A549 treated with RU486 at 1 μM for 4 hours (cell line): ENCODE results near the gene KRTAP9-7. TPM values are rescaled to one million over a fixed set of nuclear protein-coding genes. Genes with fewer than 3 reads are reported as not detected.

Experiments used
- total RNA-seq: library from RNA; stranded (reverse); fragments of 200-300 nt; extraction: Qiagen RNA extraction; gene quantifications from 5 replicates; pipeline ENCODE4 v1.2.3, GENCODE V29; 2022; ENCODE audit warnings: low read depth

The KRTAP9-7 gene, protein sequence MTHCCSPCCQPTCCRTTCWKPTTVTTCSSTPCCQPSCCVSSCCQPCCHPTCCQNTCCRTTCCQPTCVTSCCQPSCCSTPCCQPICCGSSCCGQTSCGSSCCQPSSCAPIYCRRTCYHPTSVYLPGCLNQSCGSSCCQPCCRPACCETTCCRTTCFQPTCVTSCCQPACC
- total RNA-seq: not detected in 5 replicates

DNA sequence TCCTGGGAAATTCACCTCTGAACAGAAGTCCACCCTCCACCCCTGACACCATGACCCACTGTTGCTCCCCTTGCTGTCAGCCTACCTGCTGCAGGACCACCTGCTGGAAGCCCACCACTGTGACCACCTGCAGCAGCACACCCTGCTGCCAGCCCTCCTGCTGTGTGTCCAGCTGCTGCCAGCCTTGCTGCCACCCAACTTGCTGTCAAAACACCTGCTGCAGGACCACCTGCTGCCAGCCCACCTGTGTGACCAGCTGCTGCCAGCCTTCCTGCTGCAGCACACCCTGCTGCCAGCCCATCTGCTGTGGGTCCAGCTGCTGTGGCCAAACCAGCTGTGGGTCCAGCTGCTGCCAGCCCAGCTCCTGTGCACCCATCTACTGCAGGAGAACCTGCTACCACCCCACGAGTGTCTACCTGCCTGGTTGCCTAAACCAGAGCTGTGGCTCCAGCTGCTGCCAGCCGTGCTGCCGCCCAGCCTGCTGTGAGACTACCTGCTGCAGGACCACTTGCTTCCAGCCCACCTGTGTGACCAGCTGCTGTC is at the start of gene KRTAP9-7:
Gene KRTAP9-7 (plus strand): TSS at position 51 of the 543 bp plus-strand sequence. CDS start 0 bp downstream, at position 51.

DNA sequence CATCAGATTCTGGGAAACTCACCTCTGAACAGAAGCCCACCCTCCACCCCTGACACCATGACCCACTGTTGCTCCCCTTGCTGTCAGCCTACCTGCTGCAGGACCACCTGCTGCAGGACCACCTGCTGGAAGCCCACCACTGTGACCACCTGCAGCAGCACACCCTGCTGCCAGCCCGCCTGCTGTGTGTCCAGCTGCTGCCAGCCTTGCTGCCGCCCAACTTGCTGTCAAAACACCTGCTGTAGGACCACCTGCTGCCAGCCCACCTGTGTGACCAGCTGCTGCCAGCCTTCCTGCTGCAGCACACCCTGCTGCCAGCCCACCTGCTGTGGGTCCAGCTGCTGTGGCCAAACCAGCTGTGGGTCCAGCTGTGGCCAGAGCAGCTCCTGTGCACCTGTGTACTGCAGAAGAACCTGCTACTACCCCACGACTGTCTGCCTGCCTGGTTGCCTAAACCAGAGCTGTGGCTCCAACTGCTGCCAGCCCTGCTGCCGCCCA is 48.9 kb upstream of the KRTAP9-7 start, which contains the start of gene KRTAP9-2:
Gene KRTAP9-2 (plus strand): TSS at position 51 of the 498 bp plus-strand sequence. CDS start 7 bp downstream, at position 58.

DNA sequence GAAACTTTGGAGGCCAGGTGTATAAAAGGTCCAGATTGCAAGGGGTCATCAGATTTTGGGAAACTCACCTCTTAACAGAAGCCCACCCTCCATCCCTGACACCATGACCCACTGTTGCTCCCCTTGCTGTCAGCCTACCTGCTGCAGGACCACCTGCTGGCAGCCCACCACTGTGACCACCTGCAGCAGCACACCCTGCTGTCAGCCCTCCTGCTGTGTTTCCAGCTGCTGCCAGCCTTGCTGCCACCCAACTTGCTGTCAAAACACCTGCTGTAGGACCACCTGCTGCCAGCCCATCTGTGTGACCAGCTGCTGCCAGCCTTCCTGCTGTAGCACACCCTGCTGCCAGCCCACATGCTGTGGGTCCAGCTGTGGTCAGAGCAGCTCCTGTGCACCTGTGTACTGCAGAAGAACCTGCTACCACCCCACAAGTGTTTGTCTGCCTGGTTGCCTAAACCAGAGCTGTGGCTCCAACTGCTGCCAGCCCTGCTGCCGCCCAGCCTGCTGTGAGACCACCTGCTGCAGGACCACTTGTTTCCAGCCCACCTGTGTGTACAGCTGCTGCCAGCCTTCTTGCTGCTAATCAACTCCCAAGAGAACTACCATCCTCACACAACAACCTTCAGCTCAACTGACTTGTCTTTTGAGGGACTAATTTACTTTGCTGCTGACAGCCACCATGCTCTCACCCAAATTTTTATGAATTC is 42.9 kb upstream of the KRTAP9-7 start, which contains the start of gene KRTAP9-3:
Gene KRTAP9-3 (plus strand): TSS at position 51 of the 707 bp plus-strand sequence. CDS start 53 bp downstream, at position 104.

DNA sequence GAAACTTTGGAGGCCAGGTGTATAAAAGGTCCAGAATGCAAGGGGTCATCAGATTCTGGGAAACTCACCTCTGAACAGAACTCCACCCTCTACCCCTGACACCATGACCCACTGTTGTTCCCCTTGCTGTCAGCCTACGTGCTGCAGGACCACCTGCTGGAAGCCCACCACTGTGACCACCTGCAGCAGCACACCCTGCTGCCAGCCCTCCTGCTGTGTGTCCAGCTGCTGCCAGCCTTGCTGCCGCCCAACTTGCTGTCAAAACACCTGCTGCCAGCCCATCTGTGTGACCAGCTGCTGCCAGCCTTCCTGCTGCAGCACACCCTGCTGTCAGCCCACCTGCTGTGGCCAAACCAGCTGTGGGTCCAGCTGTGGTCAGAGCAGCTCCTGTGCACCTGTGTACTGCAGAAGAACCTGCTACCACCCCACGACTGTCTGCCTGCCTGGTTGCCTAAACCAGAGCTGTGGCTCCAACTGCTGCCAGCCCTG is 37.5 kb upstream of the KRTAP9-7 start, which contains the start of gene KRTAP9-8:
Gene KRTAP9-8 (plus strand): TSS at position 51 of the 489 bp plus-strand sequence. CDS start 53 bp downstream, at position 104.

DNA sequence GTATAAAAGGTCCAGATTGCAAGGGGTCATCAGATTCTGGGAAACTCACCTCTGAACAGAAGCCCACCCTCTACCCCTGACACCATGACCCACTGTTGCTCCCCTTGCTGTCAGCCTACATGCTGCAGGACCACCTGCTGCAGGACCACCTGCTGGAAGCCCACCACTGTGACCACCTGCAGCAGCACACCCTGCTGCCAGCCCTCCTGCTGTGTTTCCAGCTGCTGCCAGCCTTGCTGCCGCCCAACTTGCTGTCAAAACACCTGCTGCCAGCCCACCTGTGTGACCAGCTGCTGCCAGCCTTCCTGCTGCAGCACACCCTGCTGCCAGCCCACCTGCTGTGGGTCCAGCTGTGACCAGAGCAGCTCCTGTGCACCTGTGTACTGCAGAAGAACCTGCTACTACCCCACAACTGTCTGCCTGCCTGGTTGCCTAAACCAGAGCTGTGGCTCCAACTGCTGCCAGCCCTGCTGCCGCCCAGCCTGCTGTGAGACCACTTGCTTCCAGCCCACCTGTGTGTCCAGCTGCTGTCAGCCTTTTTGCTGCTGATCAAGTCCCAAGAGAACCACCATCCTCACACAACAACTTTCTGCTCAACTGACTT is 25.8 kb upstream of the KRTAP9-7 start, which contains the start of gene KRTAP9-4:
Gene KRTAP9-4 (plus strand): TSS at position 51 of the 604 bp plus-strand sequence. CDS start 34 bp downstream, at position 85.

DNA sequence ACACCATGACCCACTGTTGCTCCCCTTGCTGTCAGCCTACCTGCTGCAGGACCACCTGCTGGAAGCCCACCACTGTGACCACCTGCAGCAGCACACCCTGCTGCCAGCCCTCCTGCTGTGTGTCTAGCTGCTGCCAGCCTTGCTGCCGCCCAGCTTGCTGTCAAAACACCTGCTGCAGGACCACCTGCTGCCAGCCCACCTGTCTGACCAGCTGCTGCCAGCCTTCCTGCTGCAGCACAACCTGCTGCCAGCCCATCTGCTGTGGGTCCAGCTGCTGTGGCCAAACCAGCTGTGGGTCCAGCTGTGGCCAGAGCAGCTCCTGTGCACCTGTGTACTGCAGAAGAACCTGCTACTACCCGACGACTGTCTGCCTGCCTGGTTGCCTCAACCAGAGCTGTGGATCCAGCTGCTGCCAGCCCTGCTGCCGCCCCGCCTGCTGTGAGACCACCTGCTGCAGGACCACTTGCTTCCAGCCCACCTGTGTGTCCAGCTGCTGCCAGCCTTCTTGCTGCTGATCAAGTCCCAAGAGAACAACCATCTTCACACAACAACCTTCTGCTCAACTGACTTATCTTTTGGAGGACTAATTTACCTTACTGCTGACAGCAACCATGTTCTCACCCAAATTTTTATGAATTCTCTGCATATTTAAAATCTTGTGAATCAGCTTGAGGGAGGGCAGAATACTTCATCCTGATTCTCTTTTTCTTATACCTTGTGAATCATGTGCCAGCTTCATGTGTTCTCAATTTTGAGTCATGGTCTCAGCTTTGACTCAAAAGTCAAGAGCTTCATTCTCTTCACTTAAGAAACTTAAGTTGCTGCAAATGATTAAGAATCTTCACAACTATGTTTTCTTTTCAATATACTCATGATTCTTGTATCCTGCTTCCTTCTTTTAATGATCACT is 19.9 kb upstream of the KRTAP9-7 start, which contains the start of gene KRTAP9-9:
Gene KRTAP9-9 (plus strand): TSS at position 4 of the 910 bp plus-strand sequence.

DNA sequence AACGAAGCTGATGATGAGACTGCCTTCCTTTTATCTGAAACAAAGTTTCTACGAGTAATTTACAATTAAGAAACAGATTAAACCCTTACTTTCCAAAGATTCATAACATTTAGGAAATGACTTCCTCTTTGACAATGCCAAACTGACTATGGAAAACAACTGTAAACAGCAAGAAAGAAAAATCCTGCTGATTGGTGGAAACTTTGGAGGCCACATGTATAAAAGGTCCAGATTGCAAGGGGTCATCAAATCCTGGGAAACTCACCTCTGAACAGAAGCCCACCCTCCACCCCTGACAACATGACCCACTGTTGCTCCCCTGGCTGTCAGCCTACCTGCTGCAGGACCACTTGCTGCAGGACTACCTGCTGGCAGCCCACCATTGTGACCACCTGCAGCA is 10.4 kb upstream of the KRTAP9-7 start, which contains the start of gene KRTAP9-6:
Gene KRTAP9-6 (plus strand): TSS at position 301 of the 400 bp plus-strand sequence. CDS start 0 bp downstream, at position 301.

DNA sequence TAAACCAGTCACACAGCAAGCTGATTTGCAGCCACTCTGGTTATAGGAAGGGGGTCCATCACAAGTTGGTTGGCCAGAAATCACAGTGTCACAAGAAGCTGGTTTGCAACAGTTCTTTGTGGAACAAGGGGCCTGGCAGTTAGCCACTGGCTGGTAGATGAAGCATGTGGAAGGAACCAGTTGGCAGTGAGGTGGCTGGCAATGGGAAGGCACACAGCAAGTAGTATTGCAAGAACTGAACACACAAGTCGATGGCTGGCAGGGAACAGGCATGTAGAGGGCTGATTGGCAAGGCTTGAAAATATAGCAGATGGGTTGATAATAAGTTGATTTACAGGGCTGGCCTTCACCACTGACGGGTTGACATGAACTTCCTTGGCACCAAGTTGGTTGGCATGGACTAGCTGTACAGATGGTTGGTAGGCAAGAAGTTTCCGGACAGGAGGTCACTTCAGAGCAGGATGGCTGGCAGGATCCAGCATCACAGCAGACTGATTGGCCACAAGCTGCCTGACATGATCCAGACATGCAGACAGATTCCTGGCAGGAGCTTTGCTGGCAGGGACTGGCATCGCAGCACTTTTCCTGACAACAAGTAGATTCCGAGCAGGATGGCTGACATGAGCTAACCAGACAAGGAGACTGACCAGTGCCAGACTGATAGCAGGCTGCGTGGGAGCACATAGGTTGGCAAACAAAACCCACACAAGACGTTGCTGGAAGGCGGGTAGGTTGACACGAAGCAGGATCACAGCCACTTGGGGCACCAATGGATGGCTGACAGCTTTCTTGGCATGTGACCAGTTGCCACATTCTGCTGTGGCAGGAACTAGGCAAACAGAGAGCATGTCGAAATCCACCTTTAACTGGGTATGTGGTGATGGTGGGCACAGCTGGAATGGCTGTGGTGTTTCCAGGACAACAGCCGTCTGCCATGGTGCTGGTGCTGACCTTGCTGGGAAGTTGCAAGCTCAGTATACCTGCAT is 26.7 kb downstream of the KRTAP9-7 start, which contains the start of gene KRTAP29-1:
Gene KRTAP29-1 (minus strand): TSS at position 936 of the 986 bp plus-strand sequence. CDS start 0 bp downstream, at position 936.

DNA sequence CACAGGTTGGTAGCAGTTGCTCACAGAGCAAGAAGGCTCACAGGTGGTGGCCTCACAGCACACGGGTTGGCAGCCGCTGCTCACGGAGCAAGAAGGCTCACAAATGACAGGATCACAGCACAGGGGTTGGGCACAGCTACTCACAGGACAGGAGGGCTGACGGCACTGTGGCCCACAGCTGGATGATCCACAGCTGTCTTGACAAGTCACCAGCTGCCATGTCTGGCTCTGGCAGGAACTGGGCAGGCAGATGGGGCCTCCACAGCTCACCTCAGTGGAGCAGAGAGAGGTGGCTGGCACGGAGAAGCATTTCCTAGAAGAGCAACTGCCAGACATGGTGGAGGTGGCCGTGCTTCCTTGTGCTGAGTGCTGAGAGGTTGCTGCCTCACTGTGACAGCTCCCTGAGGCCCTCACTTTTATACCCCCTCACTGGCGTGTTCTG is 33.4 kb downstream of the KRTAP9-7 start, which contains the start of gene KRTAP16-1:
Gene KRTAP16-1 (minus strand): TSS at position 392 of the 442 bp plus-strand sequence. CDS start 56 bp downstream, at position 336.

DNA sequence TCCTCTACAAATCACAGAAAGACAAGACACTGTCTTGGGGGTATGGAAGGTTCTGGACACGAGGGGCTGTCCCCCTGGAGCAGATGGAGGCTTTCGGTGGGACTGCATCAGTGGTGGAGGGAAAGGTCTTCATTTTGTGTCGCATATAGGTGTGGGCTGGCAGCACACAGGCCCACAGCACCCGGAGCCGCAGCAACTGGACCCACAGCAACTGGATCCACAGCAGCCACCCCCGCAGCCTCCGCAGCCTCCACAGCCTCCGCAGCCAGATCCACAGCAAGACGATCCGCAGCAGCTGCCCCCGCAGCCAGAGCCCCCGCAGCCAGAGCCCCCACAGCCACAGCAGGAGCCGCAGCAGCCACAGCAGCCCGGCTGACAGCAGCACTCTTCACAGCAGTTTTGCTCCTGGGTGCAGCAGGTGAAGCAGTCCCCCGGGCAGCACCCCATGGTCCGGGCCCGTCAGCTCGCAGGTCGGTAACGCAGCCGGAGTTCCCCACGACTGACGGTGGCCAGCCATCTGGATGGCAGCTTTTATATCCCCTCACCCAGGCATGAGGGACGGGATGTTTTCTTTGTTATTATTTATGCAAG is 39.8 kb downstream of the KRTAP9-7 start, which contains the start of gene KRTAP17-1:
Gene KRTAP17-1 (minus strand): TSS at position 507 of the 591 bp plus-strand sequence. CDS start 60 bp downstream, at position 447.

Other genes with a start within 250 kb of the KRTAP9-7 start
- not detected in 5 replicates for gene KRTAP1-5, start 248.5 kb upstream of the KRTAP9-7 start, total RNA-seq
- not detected in 5 replicates for gene KRTAP1-4, start 245.5 kb upstream of the KRTAP9-7 start, total RNA-seq
- not detected in 5 replicates for gene KRTAP1-3, start 240.8 kb upstream of the KRTAP9-7 start, total RNA-seq
- not detected in 5 replicates for gene KRTAP1-1, start 234.2 kb upstream of the KRTAP9-7 start, total RNA-seq
- not detected in 5 replicates for gene KRTAP2-1, start 228.4 kb upstream of the KRTAP9-7 start, total RNA-seq
- gene KRTAP2-2, start 220.5 kb upstream of the KRTAP9-7 start, total RNA-seq: not detected in 5 replicates
- not detected in 5 replicates for gene KRTAP2-3, start 215.6 kb upstream of the KRTAP9-7 start, total RNA-seq
- gene KRTAP2-4, start 209.8 kb upstream of the KRTAP9-7 start, total RNA-seq: not detected in 5 replicates
- gene KRTAP4-7, start 191.5 kb upstream of the KRTAP9-7 start, total RNA-seq: not detected in 5 replicates
- 0.08 TPM in 1 of 5 replicates, not detected in the others for gene KRTAP4-8, start 177.6 kb upstream of the KRTAP9-7 start, total RNA-seq
- gene KRTAP4-16, start 173.5 kb upstream of the KRTAP9-7 start, total RNA-seq: not detected in 5 replicates
- not detected in 5 replicates for gene KRTAP4-9, start 170.3 kb upstream of the KRTAP9-7 start, total RNA-seq
- not detected in 5 replicates for gene KRTAP4-11, start 157.3 kb upstream of the KRTAP9-7 start, total RNA-seq
- gene KRTAP4-12, start 151.5 kb upstream of the KRTAP9-7 start, total RNA-seq: not detected in 5 replicates
- not detected in 5 replicates for gene KRTAP4-6, start 135.2 kb upstream of the KRTAP9-7 start, total RNA-seq
- gene KRTAP4-5, start 125.9 kb upstream of the KRTAP9-7 start, total RNA-seq: not detected in 5 replicates
- not detected in 5 replicates for gene KRTAP4-4, start 115.0 kb upstream of the KRTAP9-7 start, total RNA-seq
- not detected in 5 replicates for gene KRTAP4-3, start 107.5 kb upstream of the KRTAP9-7 start, total RNA-seq
- not detected in 5 replicates for gene KRTAP4-2, start 97.5 kb upstream of the KRTAP9-7 start, total RNA-seq
- gene KRTAP4-1, start 90.8 kb upstream of the KRTAP9-7 start, total RNA-seq: 0.17 to 0.25 TPM (median 0.24 TPM) in 4 of 5 replicates, not detected in the other
- gene KRTAP9-1, start 85.8 kb upstream of the KRTAP9-7 start, total RNA-seq: not detected in 5 replicates
- gene KRTAP9-2, start 49.0 kb upstream of the KRTAP9-7 start, total RNA-seq: not detected in 5 replicates
- gene KRTAP9-3, start 43.2 kb upstream of the KRTAP9-7 start, total RNA-seq: not detected in 5 replicates
- gene KRTAP9-8, start 37.7 kb upstream of the KRTAP9-7 start, total RNA-seq: not detected in 5 replicates
- gene KRTAP9-4, start 26.0 kb upstream of the KRTAP9-7 start, total RNA-seq: not detected in 5 replicates
- not detected in 5 replicates for gene KRTAP9-9, start 20.3 kb upstream of the KRTAP9-7 start, total RNA-seq
- not detected in 5 replicates for gene KRTAP9-6, start 10.3 kb upstream of the KRTAP9-7 start, total RNA-seq
- not detected in 5 replicates for gene KRTAP29-1, start 27.2 kb downstream of the KRTAP9-7 start, total RNA-seq
- gene KRTAP16-1, start 33.6 kb downstream of the KRTAP9-7 start, total RNA-seq: not detected in 5 replicates
- gene KRTAP17-1, start 40.0 kb downstream of the KRTAP9-7 start, total RNA-seq: not detected in 5 replicates
- gene KRT33A, start 75.1 kb downstream of the KRTAP9-7 start, total RNA-seq: not detected in 5 replicates
- gene KRT33B, start 94.1 kb downstream of the KRTAP9-7 start, total RNA-seq: 0.06 to 0.16 TPM (median 0.15 TPM) in 3 of 5 replicates, not detected in the others
- 0.25 to 0.43 TPM (median 0.30 TPM) in 5 replicates for gene KRT34, start 106.6 kb downstream of the KRTAP9-7 start, total RNA-seq
- not detected in 5 replicates for gene KRT31, start 121.9 kb downstream of the KRTAP9-7 start, total RNA-seq
- gene KRT37, start 148.9 kb downstream of the KRTAP9-7 start, total RNA-seq: not detected in 5 replicates
- gene KRT38, start 165.3 kb downstream of the KRTAP9-7 start, total RNA-seq: not detected in 5 replicates
- gene KRT32, start 191.7 kb downstream of the KRTAP9-7 start, total RNA-seq: not detected in 5 replicates
- not detected in 5 replicates for gene KRT35, start 205.5 kb downstream of the KRTAP9-7 start, total RNA-seq
- gene KRT36, start 214.2 kb downstream of the KRTAP9-7 start, total RNA-seq: not detected in 5 replicates
- gene KRT13, start 229.9 kb downstream of the KRTAP9-7 start, total RNA-seq: 0.18 to 0.48 TPM (median 0.23 TPM) in 5 replicates
- 3.3 to 5.3 TPM (median 4.1 TPM) in 5 replicates for gene KRT15, start 243.2 kb downstream of the KRTAP9-7 start, total RNA-seq